ENCODE measurements around the gene GP1BB. TPM values are rescaled to one million over a fixed set of nuclear protein-coding genes. Genes with fewer than 3 reads are reported as not detected.

GP1BB gene
- polyA plus RNA-seq, 1 donor from 2014 or later: 42.0 TPM

- H3K27ac ChIP-seq (ENCODE audit: low read length): no peak overlapping the region
- no peak overlapping the region for H2AFZ ChIP-seq (ENCODE audit: low read depth, low read length)
- no peaks in the 10 kb centered on the region for H3F3A ChIP-seq (ENCODE audit: insufficient read depth, low read length, poor library complexity, severe bottlenecking)
- no peaks in the 10 kb centered on the region for H3K9me3 ChIP-seq (ENCODE audit: low read length)
- TF ChIP-seq EZH2 (IDR thresholded peaks at IDR 0.05; ENCODE audit: borderline replicate concordance, insufficient read depth, low read length, poor library complexity, severe bottlenecking): no peak
- no peak for TF ChIP-seq EP300 (conservative IDR thresholded peaks at IDR 0.05; ENCODE audit: poor library complexity, severe bottlenecking)
- TF ChIP-seq MXI1 (conservative IDR thresholded peaks at IDR 0.05; ENCODE audit: poor library complexity, severe bottlenecking): no peak
- no peak for TF ChIP-seq TAF1 (IDR thresholded peaks at IDR 0.05; ENCODE audit: low read depth)
- TF ChIP-seq POLR2AphosphoS5 (IDR thresholded peaks at IDR 0.05): no peak
- TF ChIP-seq CTCF (IDR thresholded peaks at IDR 0.05; ENCODE audit: poor library complexity, severe bottlenecking): no peak
- no peak for TF ChIP-seq REST (IDR thresholded peaks at IDR 0.05; ENCODE audit: borderline replicate concordance)
- no peak for TF ChIP-seq SMC3 (conservative IDR thresholded peaks at IDR 0.05; ENCODE audit: poor library complexity)
- no peak for TF ChIP-seq RAD21 (conservative IDR thresholded peaks at IDR 0.05)
- H3K27me3 ChIP-seq (ENCODE audit: insufficient read depth, low read depth, low read length): peaks cover 8% of the 10 kb centered on the region
- no peak overlapping the region for H3K4me2 ChIP-seq (ENCODE audit: low read length)
- peaks cover 8% of the 10 kb centered on the region for H3K79me2 ChIP-seq (replicated peaks; ENCODE audit: insufficient read depth, low read length)
- peak overlapping the region; percentile 72 for H3K4me3 ChIP-seq (ENCODE audit: low read length)
- H4K20me1 ChIP-seq (ENCODE audit: insufficient read depth): peaks cover 3% of the 10 kb centered on the region
- peak overlapping the region; percentile 72 for H3K9ac ChIP-seq (ENCODE audit: low read length)
- H3K9me2 ChIP-seq (ENCODE audit: insufficient read depth, low read length): no peaks in the 10 kb centered on the region
- H3K36me3 ChIP-seq (ENCODE audit: insufficient read depth, low read length): no peaks in the 10 kb centered on the region
Observed at GRCh38 chr22:19713245-19713644, 10.1 kb upstream of the GP1BB start.

- H3K79me2 ChIP-seq (replicated peaks; ENCODE audit: insufficient read depth, low read length): peaks cover 8% of the 10 kb centered on the region
- peaks cover 9% of the 10 kb centered on the region for H4K20me1 ChIP-seq (ENCODE audit: insufficient read depth)
- TF ChIP-seq POLR2AphosphoS5 (IDR thresholded peaks at IDR 0.05): no peak
- no peak for TF ChIP-seq MXI1 (conservative IDR thresholded peaks at IDR 0.05; ENCODE audit: poor library complexity, severe bottlenecking)
- no peak overlapping the region for H3K4me2 ChIP-seq (ENCODE audit: low read length)
- H3K27ac ChIP-seq (ENCODE audit: low read length): no peak overlapping the region
- no peaks in the 10 kb centered on the region for H3K9me3 ChIP-seq (ENCODE audit: low read length)
- H3K9ac ChIP-seq (ENCODE audit: low read length): peak overlapping the region; percentile 72
- peak overlapping the region; percentile 76 for H2AFZ ChIP-seq (ENCODE audit: low read depth, low read length)
- no peaks in the 10 kb centered on the region for H3K9me2 ChIP-seq (ENCODE audit: insufficient read depth, low read length)
- H3K4me3 ChIP-seq (ENCODE audit: low read length): peak overlapping the region; percentile 72
- H3K36me3 ChIP-seq (ENCODE audit: insufficient read depth, low read length): no peaks in the 10 kb centered on the region
- peaks cover 12% of the 10 kb centered on the region for H3K27me3 ChIP-seq (ENCODE audit: insufficient read depth, low read depth, low read length)
- no peaks in the 10 kb centered on the region for H3F3A ChIP-seq (ENCODE audit: insufficient read depth, low read length, poor library complexity, severe bottlenecking)
Observed at GRCh38 chr22:19713650-19714311, 9.6 kb upstream of the GP1BB start.
